HEK293 (cell line): ENCODE data around the gene DBN1.

Experiments
- EGR2 ChIP-seq: fragments of 450-650 bp; formaldehyde crosslinking; IDR thresholded peaks from 2 replicates; pipeline ENCODE4 v1.5.1; 2016; ENCODE audit warnings: low read depth, missing biosample characterization, missing genetic modification characterization
- KLF10 ChIP-seq: fragments of 450-650 bp; IDR thresholded peaks from 2 replicates; pipeline ENCODE4 v1.5.1; 2018; ENCODE audit warnings: missing biosample characterization, mild to moderate bottlenecking, missing genetic modification characterization
- KLF17 ChIP-seq: fragments of 450-650 bp; formaldehyde crosslinking; IDR thresholded peaks from 2 replicates; pipeline ENCODE4 v1.5.1; 2016; ENCODE audit warnings: missing biosample characterization, missing genetic modification characterization
- PRDM1 ChIP-seq: fragments of 450-650 bp; formaldehyde crosslinking; IDR thresholded peaks from 2 replicates; pipeline ENCODE4; 2016; ENCODE audit warnings: missing biosample characterization, missing genetic modification characterization
- SETDB1 ChIP-seq: IDR thresholded peaks from one replicate; pipeline ENCODE4 v1.6.1; 2017; ENCODE audit warnings: mild to moderate bottlenecking, low read length, moderate library complexity, mixed read lengths; ENCODE audit not compliant: insufficient read length
- SP3 ChIP-seq: fragments of 450-650 bp; formaldehyde crosslinking; IDR thresholded peaks from 2 replicates; pipeline ENCODE4 v1.5.1; 2016; ENCODE audit warnings: missing biosample characterization, missing genetic modification characterization
- TCF7L2 ChIP-seq: IDR thresholded peaks from 2 replicates; pipeline ENCODE4 v1.6.1; 2011; ENCODE audit warnings: low read depth, mild to moderate bottlenecking, inconsistent platforms, low read length, moderate library complexity, borderline replicate concordance
- TSHZ1 ChIP-seq: fragments of 450-650 bp; formaldehyde crosslinking; IDR thresholded peaks from 2 replicates; pipeline ENCODE4 v1.5.1; 2016; ENCODE audit warnings: missing biosample characterization, missing genetic modification characterization, borderline replicate concordance
- ZBTB10 ChIP-seq: fragments of 450-650 bp; formaldehyde crosslinking; IDR thresholded peaks from 2 replicates; pipeline ENCODE4 v1.5.1; 2016; ENCODE audit warnings: missing biosample characterization, missing genetic modification characterization
- ZNF10 ChIP-seq: fragments of 450-650 bp; formaldehyde crosslinking; IDR thresholded peaks from 2 replicates; pipeline ENCODE4 v1.5.1; 2017; ENCODE audit warnings: missing biosample characterization, missing genetic modification characterization
- ZNF157 ChIP-seq: fragments of 450-650 bp; formaldehyde crosslinking; IDR thresholded peaks from 2 replicates; pipeline ENCODE4 v1.5.1; 2016; ENCODE audit warnings: missing biosample characterization, missing genetic modification characterization
- ZNF274 ChIP-seq, 2 experiments: fragments of 200-500 bp in 1 of 2; fragments of 450-650 bp in 1 of 2; sonication (Bioruptor generic) in 1 of 2; formaldehyde crosslinking in 1 of 2; IDR thresholded peaks; 2 replicates each; pipeline versions ENCODE4 v1.5.1 to v1.6.1; 2014 to 2016; ENCODE audit warnings: borderline replicate concordance in 1 of 2, inconsistent platforms in 1 of 2, low read length in 1 of 2, missing biosample characterization in 1 of 2, missing genetic modification characterization in 1 of 2
- ZNF529 ChIP-seq: fragments of 450-650 bp; formaldehyde crosslinking; IDR thresholded peaks from 2 replicates; pipeline ENCODE4 v1.5.1; 2017; ENCODE audit warnings: missing genetic modification characterization, missing biosample characterization; ENCODE audit not compliant: insufficient replicate concordance
- ZNF530 ChIP-seq: fragments of 450-650 bp; formaldehyde crosslinking; IDR thresholded peaks from 2 replicates; pipeline ENCODE4 v1.5.1; 2016; ENCODE audit warnings: low read depth, missing biosample characterization, missing genetic modification characterization
- ZNF600 ChIP-seq: fragments of 450-650 bp; formaldehyde crosslinking; IDR thresholded peaks from 2 replicates; pipeline ENCODE4 v1.5.1; 2016; ENCODE audit warnings: missing biosample characterization, missing genetic modification characterization
- ZNF610 ChIP-seq: fragments of 450-650 bp; formaldehyde crosslinking; IDR thresholded peaks from 2 replicates; pipeline ENCODE4 v1.5.1; 2016; ENCODE audit warnings: missing biosample characterization, missing genetic modification characterization, borderline replicate concordance
- ZNF654 ChIP-seq: fragments of 450-650 bp; formaldehyde crosslinking; IDR thresholded peaks from 2 replicates; pipeline ENCODE4 v1.5.1; 2016; ENCODE audit warnings: low read depth, missing biosample characterization, missing genetic modification characterization
- TF ChIP-seq, protein P1 (sequence below): fragments of 450-650 bp; formaldehyde crosslinking; conservative IDR thresholded peaks from 2 replicates; pipeline ENCODE4 v1.5.1; 2016; ENCODE audit warnings: low read depth, missing biosample characterization, missing genetic modification characterization
- TF ChIP-seq, protein P2 (sequence below): fragments of 450-650 bp; formaldehyde crosslinking; IDR thresholded peaks from 2 replicates; pipeline ENCODE4 v1.5.1; 2016; ENCODE audit warnings: missing biosample characterization, missing genetic modification characterization
- TF ChIP-seq, protein P3 (sequence below): fragments of 450-650 bp; IDR thresholded peaks from 2 replicates; pipeline ENCODE4 v1.5.1; 2018; ENCODE audit warnings: missing biosample characterization, missing genetic modification characterization

Gene DBN1

GRCh38 chr5:177454397-177455035 lies 18.9 kb downstream of the DBN1 start (continued):
- TF ChIP-seq, protein P1, sequence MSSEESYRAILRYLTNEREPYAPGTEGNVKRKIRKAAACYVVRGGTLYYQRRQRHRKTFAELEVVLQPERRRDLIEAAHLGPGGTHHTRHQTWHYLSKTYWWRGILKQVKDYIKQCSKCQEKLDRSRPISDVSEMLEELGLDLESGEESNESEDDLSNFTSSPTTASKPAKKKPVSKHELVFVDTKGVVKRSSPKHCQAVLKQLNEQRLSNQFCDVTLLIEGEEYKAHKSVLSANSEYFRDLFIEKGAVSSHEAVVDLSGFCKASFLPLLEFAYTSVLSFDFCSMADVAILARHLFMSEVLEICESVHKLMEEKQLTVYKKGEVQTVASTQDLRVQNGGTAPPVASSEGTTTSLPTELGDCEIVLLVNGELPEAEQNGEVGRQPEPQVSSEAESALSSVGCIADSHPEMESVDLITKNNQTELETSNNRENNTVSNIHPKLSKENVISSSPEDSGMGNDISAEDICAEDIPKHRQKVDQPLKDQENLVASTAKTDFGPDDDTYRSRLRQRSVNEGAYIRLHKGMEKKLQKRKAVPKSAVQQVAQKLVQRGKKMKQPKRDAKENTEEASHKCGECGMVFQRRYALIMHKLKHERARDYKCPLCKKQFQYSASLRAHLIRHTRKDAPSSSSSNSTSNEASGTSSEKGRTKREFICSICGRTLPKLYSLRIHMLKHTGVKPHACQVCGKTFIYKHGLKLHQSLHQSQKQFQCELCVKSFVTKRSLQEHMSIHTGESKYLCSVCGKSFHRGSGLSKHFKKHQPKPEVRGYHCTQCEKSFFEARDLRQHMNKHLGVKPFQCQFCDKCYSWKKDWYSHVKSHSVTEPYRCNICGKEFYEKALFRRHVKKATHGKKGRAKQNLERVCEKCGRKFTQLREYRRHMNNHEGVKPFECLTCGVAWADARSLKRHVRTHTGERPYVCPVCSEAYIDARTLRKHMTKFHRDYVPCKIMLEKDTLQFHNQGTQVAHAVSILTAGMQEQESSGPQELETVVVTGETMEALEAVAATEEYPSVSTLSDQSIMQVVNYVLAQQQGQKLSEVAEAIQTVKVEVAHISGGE, result no peak; the same call in 1 of the 2 replicates
- TF ChIP-seq SETDB1 (no peak), ZNF610 (tag by site-specific recombination) (0 out of 2 replicates have a peak, but pooled peaks have one; percentile 18), ZNF10 (tag by site-specific recombination) (0 out of 2 replicates have a peak, but pooled peaks have one; percentile 10), SP3 (no peak; the same call in 1 of the 2 replicates), ZNF157 (no peak), KLF17 (tag by site-specific recombination) (peak; percentile 59; the same call in 1 of the 2 replicates), PRDM1 (tag by site-specific recombination) (no peak), ZNF529 (no peak), TSHZ1 (tag by site-specific recombination) (peak; percentile 88; the same call in 1 of the 2 replicates), ZNF274 (IDR thresholded peaks at IDR 0.05; ENCODE audit: low read length) (no peak), ZNF274 (tag by site-specific recombination; IDR thresholded peaks at IDR 0.05; ENCODE audit: borderline replicate concordance) (no peak), ZNF600 (tag by site-specific recombination) (no peak), KLF10 (peak; percentile 95), ZNF654 (peak; percentile 55), EGR2 (tag by site-specific recombination) (no peak; the same call in 1 of the 2 replicates), TCF7L2 (no peak), ZBTB10 (tag by site-specific recombination) (peak; percentile 75), ZNF530 (tag by site-specific recombination) (no peak)
- TF ChIP-seq, protein P2, sequence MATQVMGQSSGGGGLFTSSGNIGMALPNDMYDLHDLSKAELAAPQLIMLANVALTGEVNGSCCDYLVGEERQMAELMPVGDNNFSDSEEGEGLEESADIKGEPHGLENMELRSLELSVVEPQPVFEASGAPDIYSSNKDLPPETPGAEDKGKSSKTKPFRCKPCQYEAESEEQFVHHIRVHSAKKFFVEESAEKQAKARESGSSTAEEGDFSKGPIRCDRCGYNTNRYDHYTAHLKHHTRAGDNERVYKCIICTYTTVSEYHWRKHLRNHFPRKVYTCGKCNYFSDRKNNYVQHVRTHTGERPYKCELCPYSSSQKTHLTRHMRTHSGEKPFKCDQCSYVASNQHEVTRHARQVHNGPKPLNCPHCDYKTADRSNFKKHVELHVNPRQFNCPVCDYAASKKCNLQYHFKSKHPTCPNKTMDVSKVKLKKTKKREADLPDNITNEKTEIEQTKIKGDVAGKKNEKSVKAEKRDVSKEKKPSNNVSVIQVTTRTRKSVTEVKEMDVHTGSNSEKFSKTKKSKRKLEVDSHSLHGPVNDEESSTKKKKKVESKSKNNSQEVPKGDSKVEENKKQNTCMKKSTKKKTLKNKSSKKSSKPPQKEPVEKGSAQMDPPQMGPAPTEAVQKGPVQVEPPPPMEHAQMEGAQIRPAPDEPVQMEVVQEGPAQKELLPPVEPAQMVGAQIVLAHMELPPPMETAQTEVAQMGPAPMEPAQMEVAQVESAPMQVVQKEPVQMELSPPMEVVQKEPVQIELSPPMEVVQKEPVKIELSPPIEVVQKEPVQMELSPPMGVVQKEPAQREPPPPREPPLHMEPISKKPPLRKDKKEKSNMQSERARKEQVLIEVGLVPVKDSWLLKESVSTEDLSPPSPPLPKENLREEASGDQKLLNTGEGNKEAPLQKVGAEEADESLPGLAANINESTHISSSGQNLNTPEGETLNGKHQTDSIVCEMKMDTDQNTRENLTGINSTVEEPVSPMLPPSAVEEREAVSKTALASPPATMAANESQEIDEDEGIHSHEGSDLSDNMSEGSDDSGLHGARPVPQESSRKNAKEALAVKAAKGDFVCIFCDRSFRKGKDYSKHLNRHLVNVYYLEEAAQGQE, result 0 out of 2 replicates have a peak, but pooled peaks have one; percentile 29
- TF ChIP-seq, protein P3, sequence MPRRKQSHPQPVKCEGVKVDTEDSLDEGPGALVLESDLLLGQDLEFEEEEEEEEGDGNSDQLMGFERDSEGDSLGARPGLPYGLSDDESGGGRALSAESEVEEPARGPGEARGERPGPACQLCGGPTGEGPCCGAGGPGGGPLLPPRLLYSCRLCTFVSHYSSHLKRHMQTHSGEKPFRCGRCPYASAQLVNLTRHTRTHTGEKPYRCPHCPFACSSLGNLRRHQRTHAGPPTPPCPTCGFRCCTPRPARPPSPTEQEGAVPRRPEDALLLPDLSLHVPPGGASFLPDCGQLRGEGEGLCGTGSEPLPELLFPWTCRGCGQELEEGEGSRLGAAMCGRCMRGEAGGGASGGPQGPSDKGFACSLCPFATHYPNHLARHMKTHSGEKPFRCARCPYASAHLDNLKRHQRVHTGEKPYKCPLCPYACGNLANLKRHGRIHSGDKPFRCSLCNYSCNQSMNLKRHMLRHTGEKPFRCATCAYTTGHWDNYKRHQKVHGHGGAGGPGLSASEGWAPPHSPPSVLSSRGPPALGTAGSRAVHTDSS, result no peak
